ENCODE measurements around the gene RAB27A.

Gene RAB27A

DNA sequence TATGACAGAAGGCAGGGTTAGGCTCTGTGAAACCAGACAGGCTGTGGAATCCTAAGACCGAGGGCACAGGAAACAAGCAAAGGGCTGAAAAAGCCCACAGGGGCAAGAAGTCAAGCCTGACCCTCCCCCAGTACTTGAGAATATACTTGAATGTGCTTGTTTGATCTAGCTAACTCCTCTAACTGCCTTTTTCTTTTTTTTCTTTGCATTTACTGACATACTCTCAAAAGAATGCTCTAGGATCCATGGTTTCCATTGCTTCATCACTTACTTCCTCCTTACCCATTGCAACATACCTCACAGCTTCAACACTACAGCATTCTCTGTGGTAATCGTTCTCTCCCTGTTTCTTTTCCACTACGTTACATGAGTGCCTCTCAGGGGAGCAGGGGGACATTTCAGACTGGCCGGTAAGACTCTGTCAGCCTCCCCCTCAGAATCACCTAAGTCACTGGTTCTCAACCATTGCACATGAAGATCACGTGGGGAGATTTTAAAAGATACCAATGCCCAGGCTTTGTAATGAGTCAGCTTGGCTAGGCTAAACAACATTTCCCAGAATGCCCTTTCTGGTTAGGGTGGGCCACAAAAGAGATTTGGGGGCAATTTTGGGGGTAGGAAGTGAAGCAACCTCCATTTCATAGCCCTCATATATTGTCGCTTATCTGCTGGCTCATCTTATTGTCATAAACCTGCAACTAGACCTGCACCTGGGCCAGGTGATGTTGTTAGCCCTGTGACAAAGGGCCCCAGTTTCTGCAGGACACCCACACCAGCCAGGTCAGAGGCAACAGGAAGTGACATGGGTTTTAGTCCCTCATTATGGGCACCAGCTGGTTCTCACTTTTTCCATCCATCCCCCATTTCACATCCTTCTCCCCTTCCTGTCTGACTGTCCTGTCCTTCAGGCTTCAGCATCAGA lies 68.3 kb downstream of the RAB27A start:
- no peak for DNase-seq

DNA sequence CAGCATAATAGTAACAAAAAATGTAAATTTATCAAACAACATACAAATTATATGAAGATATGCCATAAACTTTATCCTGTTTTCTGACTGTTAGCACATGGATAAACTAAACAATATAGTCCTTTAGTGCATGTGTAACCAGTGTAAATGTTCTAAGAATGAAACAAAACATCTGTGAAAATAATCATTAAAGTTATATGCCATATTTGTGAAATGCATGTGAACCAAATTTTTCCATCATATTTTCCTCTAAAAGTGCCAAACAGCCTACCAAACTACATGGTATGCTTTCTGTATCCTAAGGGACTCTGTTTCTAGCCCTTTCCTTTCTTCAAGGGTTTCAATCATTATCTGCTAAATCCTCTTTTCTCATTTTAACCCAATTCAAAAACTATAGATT lies 69.0 kb downstream of the RAB27A start:
- no peak for DNase-seq

DNA sequence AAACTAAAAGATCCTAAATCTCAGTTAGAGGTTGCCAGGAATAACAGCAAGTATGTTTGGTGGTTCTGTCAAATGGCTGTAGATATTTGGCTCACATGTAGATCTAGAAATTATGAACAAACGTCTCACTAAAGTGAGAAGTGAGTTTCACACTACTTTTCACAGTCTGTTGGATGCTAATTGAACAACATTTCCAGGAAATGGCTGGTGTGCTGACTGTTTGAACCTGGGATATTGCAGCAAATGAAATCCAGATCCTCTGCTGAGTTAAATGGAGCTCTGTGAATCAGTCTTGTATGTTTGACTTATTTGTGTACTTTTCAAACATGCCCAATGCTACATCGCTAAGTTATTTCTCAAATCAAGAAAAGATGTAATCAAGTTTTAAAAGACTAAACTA lies 71.6 kb downstream of the RAB27A start:
- DNase-seq: no peak

- DNase-seq: no peak
Observed at GRCh38 chr15:55204464-55204863, 85.1 kb downstream of the RAB27A start.

DNA sequence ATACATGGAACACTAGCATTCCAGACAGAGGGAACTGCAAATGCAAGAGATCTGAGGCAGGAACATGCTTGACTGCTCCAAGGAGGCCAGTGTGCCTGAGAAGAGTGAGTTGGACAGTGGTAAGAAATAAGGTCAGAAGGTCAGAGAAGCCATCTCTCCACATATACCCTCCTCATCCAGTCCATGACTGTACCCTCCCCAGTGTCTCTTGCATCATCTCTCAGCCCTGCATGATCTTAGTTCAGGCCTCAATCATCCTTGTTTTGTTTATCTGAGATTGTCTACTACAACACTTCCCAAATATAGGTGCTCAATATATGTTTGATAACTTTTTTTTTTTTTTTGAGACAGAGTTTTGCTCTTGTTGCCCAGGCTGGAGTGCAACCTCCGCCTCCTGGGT lies 87.4 kb downstream of the RAB27A start:
- no peak for DNase-seq

GRCh38 chr15:55198706-55199105 lies 90.9 kb downstream of the RAB27A start:
- DNase-seq: no peak

- DNase-seq: no peak
Observed at GRCh38 chr15:55197719-55198118, 91.9 kb downstream of the RAB27A start.

GRCh38 chr15:55197362-55197705 lies 92.3 kb downstream of the RAB27A start:
- no peak for DNase-seq

DNA sequence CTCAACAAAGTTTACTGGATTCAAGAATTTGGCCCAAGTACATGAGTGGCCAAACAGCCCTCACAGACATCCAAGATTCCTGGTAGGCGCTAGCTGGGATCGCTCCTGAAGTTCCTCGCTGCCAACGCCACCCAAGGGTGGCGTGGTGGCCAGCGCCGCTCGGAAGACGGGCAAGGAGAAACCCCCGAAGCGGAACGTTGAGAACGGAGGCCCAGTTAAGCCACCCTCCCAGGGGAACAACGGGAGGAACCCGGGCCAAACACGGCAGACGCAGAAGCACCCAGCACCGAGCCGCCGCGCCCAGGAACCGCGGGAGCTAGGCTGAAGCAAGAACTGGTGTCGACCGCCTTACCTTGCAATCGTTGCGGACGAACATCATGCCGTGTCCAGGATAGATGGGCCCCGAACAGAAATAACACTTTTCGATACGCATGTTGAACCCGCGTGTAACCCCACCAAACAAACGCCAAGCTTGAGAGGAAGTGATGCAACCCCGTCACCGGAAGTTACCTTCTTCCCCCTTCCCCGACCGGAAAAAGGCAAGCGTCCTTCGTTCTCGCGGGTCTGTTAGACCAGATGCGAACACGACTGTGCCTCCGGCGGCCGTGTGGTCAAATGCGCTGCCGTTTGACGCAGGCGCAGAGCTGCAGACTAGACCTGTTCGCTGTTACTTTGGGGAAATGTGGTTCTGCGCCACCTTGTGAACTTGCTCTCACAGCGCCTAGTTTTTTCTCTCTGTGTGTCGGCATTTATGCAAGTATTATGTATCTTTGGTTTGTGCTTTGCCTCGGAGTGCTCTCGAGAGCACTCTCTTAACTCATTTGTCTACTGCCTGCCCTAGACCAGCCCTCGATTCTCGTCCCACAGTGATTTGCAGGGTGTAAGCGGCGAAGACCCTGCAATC lies 92.9 kb downstream of the RAB27A start, which contains the start of gene RSL24D1:
Gene RSL24D1 (minus strand): TSS at position 484 of the 904 bp plus-strand sequence. CDS start 51 bp downstream, at position 433.
- peak; percentile 89 for DNase-seq

- DNase-seq: no peak
Observed at GRCh38 chr15:55195996-55196395, 93.6 kb downstream of the RAB27A start.

DNA sequence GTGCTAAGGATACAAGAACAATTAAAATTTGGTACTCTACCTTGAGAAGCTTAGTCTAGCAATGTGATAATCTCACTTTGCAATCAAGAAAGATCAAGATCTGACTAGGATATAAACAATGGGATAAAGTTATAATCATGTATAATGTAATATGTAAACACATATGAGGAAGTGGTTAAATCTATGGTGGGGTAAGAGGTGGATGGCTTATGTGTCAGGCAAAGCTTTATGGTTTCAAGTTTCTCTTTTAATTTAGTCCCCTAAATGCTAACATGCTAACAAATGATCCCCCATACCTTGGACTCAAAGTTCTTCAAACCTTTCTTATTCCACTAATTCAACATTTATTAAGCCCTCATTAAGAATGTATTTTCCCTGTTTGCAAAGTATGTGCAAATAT lies 95.4 kb downstream of the RAB27A start:
- no peak for DNase-seq

DNA sequence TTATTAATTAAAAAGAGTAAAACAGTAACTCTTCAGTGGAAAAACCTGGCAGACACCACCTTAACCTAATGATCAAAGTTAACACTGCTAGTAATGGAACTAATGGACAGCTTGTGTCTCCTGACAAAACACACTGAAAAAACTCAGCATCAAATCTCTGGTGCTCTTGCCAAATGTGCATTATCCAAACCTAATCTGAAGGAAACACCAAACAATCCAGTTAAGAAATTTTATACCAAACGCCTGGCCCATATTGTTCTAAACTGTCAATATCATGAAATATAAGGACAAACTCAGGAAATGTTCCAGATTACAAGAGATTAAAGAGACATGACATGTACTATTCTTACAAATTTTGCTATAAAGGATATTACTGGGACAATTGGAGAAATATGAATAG lies 103.3 kb downstream of the RAB27A start:
- no peak for DNase-seq

GRCh38 chr15:55183679-55184078 lies 105.9 kb downstream of the RAB27A start:
- DNase-seq: no peak

DNA sequence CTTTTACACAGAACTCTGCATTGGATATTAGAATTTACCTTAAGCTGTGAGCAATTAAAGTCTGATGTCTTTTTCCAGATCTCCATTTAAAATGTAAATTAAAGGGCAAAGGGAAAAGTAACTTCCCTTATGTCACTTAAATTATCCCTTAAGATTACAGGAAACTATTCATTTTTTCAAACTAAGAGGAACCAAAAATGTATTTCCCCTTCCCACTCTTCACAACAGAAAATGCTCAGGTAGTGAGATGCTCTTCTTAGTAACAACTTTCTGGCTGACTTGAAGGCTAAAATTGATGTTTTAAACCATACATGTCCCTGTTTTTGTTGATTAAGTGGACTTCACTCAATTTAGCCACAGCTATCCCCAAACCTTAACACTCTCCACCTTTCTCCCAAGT lies 110.5 kb downstream of the RAB27A start:
- no peak for DNase-seq

GRCh38 chr15:55170361-55170760 lies 119.3 kb downstream of the RAB27A start:
- DNase-seq: no peak

DNA sequence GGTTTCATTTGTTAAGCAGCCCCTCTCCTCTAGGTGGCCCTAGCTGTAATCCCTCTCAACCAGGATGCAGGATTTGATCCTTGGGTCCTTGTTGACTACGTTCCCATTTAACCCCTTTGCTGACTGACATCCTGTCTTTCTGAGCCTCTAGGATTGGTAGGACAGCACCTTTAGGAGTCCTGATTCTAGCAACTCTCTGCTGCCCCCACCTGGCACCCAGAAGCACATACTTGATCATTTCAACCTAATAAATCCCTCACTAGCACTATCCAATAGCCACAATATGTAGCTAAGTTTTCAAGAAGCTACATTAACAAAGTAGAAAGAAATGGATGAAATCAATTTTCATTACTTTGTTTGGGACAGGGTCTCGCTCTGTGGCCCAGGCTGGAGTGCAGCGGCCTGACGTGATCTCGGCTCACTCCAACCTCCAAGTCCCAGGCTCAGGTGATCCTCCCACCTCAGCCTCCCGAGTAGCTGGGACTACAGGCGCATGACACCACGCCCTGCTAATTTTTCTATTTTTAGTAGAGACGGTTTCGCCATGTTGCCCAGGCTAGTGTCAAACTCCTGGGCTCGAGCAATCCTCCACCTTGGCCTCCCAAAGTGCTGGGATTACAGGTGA lies 121.2 kb downstream of the RAB27A start:
- peak; percentile 43 for DNase-seq

DNA sequence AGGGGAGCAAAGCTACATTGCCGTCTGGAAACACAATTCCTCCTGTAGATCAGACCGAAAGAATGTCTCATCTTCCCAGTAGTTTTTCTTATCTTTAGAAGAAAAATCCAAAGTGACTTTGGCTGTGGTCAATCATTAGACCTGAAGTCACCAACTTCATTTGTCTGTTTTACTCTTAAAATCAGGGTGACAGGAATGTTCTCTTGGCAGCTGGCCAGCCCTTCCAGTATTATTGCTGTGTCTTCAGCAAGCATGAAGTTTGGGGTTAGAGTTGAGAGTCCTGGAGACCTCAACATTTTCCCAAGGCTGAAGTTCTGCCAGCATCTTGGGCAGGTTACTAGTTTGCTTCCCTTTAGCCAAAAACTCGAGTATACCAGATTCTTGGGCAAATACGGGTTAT lies 125.3 kb downstream of the RAB27A start:
- DNase-seq: no peak
